ENCODE results near the gene APRT.
"Not testable (repeated sequence)": the region's sequence is repeated elsewhere in the genome, so short reads cannot be mapped to it uniquely, and the experiment has no call there.

The APRT gene

GRCh38 chr16:88790312-88791211, 21.2 kb downstream of the APRT start:
- TF ChIP-seq CTCF (IDR thresholded peaks at IDR 0.05; ENCODE audit: borderline replicate concordance, extremely low read depth, low read length, poor library complexity, severe bottlenecking) (no peak), EZH2 (IDR thresholded peaks at IDR 0.05; ENCODE audit: borderline replicate concordance, low read depth, low read length, severe bottlenecking) (no peak)
- H3K4me3 ChIP-seq (ENCODE audit: low read depth in 1 of 2, low read length in 2 of 2), result peak overlapping the region in 1 of 2 experiments; percentile 42; a peak in 2 of 4 replicates
- H3K27me3 ChIP-seq (ENCODE audit: insufficient read depth, low read length, poor library complexity), result no peaks in the 10 kb centered on the region
- H3K4me1 ChIP-seq (ENCODE audit: insufficient read depth, low read length), result peaks cover 52% of the 10 kb centered on the region
- peak overlapping the region; percentile 49 for H3K9ac ChIP-seq (ENCODE audit: low read depth, low read length)
- peak; percentile 85 for DNase-seq
- peak overlapping the region; percentile 91 for H3K27ac ChIP-seq (ENCODE audit: low read length)
- peak overlapping the region; percentile 62 for H3K4me2 ChIP-seq (ENCODE audit: insufficient read depth, low read length)
- no peaks in the 10 kb centered on the region for H3K36me3 ChIP-seq (ENCODE audit: insufficient read depth, low read length)
- ATAC-seq (ENCODE audit: insufficient read depth, low read depth), result peak; percentile 68
- no peaks in the 10 kb centered on the region for H4K20me1 ChIP-seq (ENCODE audit: insufficient read depth, low read length)
- H3K9me3 ChIP-seq (ENCODE audit: insufficient read depth, low read length, severe bottlenecking), result no peaks in the 10 kb centered on the region
- peaks cover 4% of the 10 kb centered on the region for H3K79me2 ChIP-seq (ENCODE audit: insufficient read depth, low read length)
- H2AFZ ChIP-seq (ENCODE audit: low read depth, low read length), result peak overlapping the region; percentile 50; the same call in 1 of the 2 replicates

- no peak for ATAC-seq (ENCODE audit: insufficient read depth, low read depth)
- Histone ChIP-seq H3K4me1 (ENCODE audit: insufficient read depth, low read length) (peaks cover 44% of the 10 kb centered on the region), H3K27me3 (ENCODE audit: insufficient read depth, low read length, poor library complexity) (no peaks in the 10 kb centered on the region), H3K79me2 (ENCODE audit: insufficient read depth, low read length) (peaks cover 13% of the 10 kb centered on the region), H3K9ac (ENCODE audit: low read depth, low read length) (no peak overlapping the region), H3K4me2 (ENCODE audit: insufficient read depth, low read length) (no peak overlapping the region), H3K9me3 (ENCODE audit: insufficient read depth, low read length, severe bottlenecking) (no peaks in the 10 kb centered on the region), H3K4me3 (ENCODE audit: low read depth in 1 of 2, low read length in 2 of 2) (no peak overlapping the region), H4K20me1 (ENCODE audit: insufficient read depth, low read length) (no peaks in the 10 kb centered on the region), H3K27ac (ENCODE audit: low read length) (peak overlapping the region; percentile 36), H2AFZ (ENCODE audit: low read depth, low read length) (no peak overlapping the region), H3K36me3 (ENCODE audit: insufficient read depth, low read length) (no peaks in the 10 kb centered on the region; the same call in 1 of the 2 replicates)
- no peak for TF ChIP-seq CTCF (IDR thresholded peaks at IDR 0.05; ENCODE audit: borderline replicate concordance, extremely low read depth, low read length, poor library complexity, severe bottlenecking)
- no peak for DNase-seq
Observed at GRCh38 chr16:88789594-88789993, 22.1 kb downstream of the APRT start.

- H3K27ac ChIP-seq (ENCODE audit: low read length); H3K4me2 ChIP-seq (ENCODE audit: insufficient read depth, low read length); H3K27me3 ChIP-seq (ENCODE audit: insufficient read depth, low read length, poor library complexity); H3K9me3 ChIP-seq (ENCODE audit: insufficient read depth, low read length, severe bottlenecking); ATAC-seq (ENCODE audit: insufficient read depth, low read depth); H4K20me1 ChIP-seq (ENCODE audit: insufficient read depth, low read length); H3K9ac ChIP-seq (ENCODE audit: low read depth, low read length); H2AFZ ChIP-seq (ENCODE audit: low read depth, low read length); DNase-seq; H3K4me3 ChIP-seq (ENCODE audit: low read depth in 1 of 2, low read length in 2 of 2); H3K36me3 ChIP-seq (ENCODE audit: insufficient read depth, low read length): not testable (repeated sequence)
- peaks cover 22% of the 10 kb centered on the region for H3K79me2 ChIP-seq (ENCODE audit: insufficient read depth, low read length)
- peaks cover 47% of the 10 kb centered on the region for H3K4me1 ChIP-seq (ENCODE audit: insufficient read depth, low read length)
Observed at GRCh38 chr16:88788749-88789148, 23.0 kb downstream of the APRT start.

- peaks cover 52% of the 10 kb centered on the region for H3K4me1 ChIP-seq (ENCODE audit: insufficient read depth, low read length)
- no peaks in the 10 kb centered on the region; the same call in 1 of the 2 replicates for H3K36me3 ChIP-seq (ENCODE audit: insufficient read depth, low read length)
- DNase-seq (no peak), ATAC-seq (ENCODE audit: insufficient read depth, low read depth) (no peak)
- H2AFZ ChIP-seq (ENCODE audit: low read depth, low read length), result no peak overlapping the region
- H3K27ac ChIP-seq (ENCODE audit: low read length), result no peak overlapping the region
- H3K9ac ChIP-seq (ENCODE audit: low read depth, low read length), result no peak overlapping the region
- no peak for TF ChIP-seq EZH2 (IDR thresholded peaks at IDR 0.05; ENCODE audit: borderline replicate concordance, low read depth, low read length, severe bottlenecking)
- TF ChIP-seq CTCF (IDR thresholded peaks at IDR 0.05; ENCODE audit: borderline replicate concordance, extremely low read depth, low read length, poor library complexity, severe bottlenecking), result no peak
- no peak overlapping the region for H3K4me2 ChIP-seq (ENCODE audit: insufficient read depth, low read length)
- H3K4me3 ChIP-seq (ENCODE audit: low read depth in 1 of 2, low read length in 2 of 2), result no peak overlapping the region
- no peaks in the 10 kb centered on the region for H3K9me3 ChIP-seq (ENCODE audit: insufficient read depth, low read length, severe bottlenecking)
- peaks cover 32% of the 10 kb centered on the region for H3K79me2 ChIP-seq (ENCODE audit: insufficient read depth, low read length)
- peaks cover 9% of the 10 kb centered on the region for H4K20me1 ChIP-seq (ENCODE audit: insufficient read depth, low read length)
- no peaks in the 10 kb centered on the region for H3K27me3 ChIP-seq (ENCODE audit: insufficient read depth, low read length, poor library complexity)
Observed at GRCh38 chr16:88787579-88788314, 24.0 kb downstream of the APRT start.
